HG02642 (cell line): ENCODE results near the gene ANTXRL.
"Not testable (repeated sequence)": the region's sequence is repeated elsewhere in the genome, so short reads cannot be mapped to it uniquely, and the experiment has no call there.

Experiments used
- ATAC-seq: cut with Tn5 transposase; IDR thresholded peaks from one replicate; pipeline ENCODE4 v1.9.1; 2021; ENCODE audit warnings: mild to moderate bottlenecking; ENCODE audit not compliant: unreplicated experiment, poor library complexity

The ANTXRL gene

DNA sequence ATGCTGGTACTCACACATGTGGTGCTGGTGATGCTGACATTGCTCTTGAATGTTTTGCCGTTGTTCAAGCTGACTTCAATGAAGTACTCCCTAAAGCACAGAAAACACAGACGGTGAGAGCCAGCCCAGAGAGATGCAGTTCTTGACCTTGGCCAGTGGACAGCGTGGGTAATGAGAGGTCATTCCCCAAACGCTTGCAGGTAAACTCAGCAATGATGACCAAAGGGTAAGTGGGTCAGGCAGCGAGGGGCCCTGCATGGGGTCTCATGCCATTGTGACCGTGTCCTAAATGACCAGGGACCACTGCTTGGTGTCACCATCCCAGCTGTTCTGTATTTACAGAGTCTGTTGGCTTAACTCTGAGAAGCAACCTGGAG lies 32.8 kb upstream of the ANTXRL start:
- ATAC-seq = no peak

DNA sequence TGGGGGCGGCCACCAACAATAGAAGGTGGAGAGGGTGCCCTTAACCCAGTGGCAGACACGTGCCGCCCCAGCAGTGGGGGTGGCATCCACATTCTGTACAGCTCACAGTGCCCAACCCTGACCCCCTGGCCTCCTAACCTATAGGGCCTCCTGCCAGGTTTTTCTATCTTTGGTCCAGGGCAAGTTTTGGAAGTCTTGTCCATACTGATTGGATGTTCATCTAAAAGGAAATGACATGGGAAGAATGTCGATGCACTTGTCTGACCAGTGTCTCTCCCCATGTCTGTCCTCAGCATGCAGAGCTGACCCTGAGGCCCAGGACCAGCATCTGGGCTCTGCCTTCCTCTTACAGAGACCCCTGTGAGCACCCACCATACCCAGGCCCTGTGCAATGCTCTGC lies 32.3 kb upstream of the ANTXRL start:
- ATAC-seq = no peak

DNA sequence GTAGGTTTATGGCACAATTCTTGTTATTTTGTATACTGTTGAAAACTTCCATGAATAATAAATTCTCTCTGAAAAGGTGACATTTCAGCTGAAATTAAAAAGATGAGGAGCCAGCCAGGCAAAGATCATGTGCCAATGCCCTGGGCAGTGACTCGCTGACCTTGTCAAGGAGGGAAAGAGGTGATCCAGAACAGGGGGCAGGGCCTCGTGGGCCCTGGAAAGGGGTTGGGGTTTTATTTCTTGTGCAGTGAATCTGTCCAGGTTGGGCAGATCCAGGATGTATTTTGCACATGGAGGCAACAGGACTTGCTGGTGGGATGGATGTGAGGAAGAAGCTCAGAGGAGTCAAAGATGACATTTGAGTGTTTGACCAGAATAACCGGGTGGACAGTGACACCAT lies 31.6 kb upstream of the ANTXRL start:
- ATAC-seq = not testable (repeated sequence)

DNA sequence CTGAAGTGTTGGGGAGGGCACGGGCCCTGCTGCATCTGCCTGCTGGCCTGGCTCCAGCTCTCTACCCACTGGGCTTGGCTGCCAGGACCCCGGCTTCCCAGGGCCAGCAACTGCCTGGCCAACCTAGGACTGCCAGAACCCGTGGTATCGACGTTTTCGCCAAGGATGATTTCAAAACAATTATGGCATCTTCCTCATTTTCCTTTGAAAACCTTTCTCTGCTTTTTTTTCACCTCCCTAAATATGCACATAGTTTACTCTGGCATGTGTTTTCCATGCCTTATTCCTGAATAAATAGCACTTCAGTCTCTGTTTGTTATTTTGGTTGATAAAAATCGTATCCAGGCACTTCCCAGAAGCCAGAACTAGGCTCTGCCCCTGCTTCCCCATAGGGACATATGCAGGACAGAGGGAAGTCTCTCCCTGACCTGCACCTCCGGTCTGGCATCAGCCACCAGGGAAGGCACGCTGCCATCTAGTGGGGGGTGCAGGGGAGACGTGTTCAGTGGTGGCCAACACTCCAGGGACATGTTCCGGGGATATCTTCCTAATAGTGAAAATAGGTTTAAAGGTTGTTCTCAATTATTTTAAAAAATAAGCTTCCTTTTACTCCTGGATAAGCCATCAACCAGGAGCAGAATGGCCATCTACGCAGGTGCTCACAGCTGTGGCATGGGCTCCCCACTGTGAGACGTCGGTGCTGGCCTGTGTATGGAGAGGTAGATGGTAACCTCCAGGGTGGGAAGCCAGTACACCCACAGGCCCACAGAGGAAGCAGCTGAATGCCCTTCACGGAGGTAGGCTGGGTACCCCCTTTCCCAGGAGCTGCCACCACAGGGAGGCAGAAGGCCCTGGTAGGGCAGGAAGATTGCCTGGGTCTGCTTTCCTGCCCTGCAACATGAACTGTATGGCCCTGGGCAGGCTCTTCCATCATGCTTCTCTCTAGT lies 30.7 kb upstream of the ANTXRL start:
- ATAC-seq = no peak

DNA sequence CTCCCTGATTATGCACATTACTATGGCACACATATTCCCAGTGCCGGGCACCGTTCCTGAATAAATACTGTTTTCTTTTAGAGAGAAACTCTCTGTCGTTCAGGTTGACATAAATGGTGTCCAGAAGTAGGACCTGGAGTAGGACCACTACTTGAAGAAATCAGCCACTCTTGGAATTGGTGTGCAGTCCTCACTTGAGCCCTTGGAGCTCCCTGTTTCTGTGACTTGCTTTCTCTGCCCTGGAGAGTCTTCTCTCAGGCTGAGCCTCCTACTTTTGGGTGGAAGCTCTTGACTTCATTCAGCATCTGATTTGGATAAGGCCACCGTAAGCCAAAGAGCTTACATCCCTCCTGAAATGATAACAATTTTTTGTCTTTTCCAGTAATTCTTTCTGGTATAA lies 29.7 kb upstream of the ANTXRL start:
- no peak for ATAC-seq

DNA sequence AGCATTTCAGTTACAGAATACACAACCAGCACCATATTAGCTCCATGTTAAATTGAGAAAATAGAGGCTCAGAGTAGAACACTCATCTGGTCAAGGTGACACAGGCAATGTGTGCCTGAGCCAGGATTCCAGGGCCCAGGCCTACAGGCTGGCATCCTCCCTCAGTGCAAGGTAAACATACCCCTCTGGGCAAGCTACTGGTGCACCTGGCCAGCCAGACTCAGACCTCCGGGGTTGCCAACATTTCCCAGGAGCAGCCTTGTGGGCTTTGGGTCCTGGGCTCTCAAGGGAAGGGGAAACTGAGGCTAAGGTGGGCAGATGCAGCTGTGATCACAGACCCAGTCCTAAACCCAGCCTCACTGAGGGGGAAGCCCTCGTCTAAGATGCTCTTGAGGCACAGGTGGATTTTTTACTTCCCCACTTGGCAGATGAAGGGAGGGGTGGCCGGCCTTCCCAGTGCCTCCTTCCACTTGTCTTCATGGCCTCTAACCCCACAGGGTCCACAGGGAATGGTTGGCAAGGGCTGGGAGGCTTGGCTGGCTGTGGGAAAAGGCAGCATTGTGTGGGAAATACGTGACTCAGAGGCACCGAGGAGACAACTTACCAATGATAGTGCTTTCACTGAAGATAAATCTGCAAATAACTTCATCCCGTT lies 23.8 kb upstream of the ANTXRL start:
- ATAC-seq = not testable (repeated sequence)

DNA sequence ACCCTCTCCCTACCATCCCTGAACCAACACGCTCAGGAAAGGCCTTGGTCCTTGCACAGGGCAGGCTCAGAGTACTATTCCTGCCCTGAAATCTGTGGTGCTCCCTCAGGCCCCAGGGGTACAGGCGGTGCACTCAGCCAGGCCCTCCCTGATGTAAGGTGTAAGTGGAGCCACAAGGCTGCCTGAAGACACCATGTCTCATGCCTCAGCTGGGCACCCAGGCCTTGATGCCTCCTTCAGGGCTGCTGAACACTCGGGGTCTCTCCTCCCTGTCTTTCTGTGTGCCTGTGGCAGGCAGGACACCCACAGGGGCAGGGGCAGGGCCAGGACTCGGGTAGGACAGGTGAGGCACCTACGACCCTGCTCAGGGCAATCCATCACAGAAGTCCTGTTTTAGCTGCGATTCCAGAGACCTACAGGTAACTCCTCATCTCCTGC lies 22.9 kb upstream of the ANTXRL start:
- no peak for ATAC-seq

DNA sequence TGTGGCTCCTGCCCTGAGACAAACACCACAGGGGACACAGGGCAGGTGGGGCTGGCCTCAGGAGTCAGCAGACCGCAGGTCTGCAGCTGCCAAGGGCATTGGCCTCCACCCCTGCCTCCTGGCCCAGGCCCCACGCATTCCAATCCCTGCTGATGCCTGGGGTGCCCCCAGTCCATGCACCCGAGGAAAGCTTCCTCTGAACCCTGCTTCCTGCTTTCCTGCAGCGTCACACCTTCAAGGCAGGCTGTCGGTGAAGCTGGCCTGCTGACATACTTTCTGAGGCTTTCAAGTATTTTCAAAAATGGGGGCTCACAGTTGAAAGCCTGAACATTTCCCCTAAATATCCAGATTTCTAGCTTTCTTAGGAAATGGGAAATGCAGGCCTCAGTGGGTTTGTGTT lies 22.5 kb upstream of the ANTXRL start:
- ATAC-seq = no peak

DNA sequence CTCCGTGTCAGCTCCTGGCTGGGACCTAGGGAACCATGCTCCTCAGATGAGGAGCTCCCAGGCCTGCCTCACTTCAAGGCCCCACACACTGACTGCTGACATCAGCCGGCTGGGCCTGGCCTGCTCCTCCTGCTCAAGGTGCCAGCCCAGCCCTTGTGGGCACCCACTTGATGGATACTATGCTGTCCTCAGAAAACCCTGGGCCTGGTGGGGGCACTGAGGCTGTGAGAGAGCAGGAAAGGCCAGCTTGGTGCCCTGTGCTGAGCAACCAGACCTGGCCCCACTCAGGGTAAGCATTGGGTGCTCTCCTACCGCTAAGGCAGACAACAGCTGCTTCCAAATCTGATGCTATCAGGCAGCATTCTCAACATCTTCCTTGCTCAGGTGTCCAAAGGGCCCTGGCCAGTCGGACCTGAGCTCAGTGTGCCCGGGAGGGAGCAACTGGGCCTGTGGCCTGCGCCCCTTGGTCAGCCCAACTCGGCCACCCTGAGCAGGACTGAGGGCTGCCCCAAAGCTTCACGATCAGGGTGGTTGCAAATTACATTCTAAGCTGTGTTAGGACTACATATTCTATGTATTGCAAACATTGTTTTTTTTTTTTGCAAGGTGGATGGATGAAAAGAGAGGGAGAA lies 21.9 kb upstream of the ANTXRL start:
- no peak for ATAC-seq

DNA sequence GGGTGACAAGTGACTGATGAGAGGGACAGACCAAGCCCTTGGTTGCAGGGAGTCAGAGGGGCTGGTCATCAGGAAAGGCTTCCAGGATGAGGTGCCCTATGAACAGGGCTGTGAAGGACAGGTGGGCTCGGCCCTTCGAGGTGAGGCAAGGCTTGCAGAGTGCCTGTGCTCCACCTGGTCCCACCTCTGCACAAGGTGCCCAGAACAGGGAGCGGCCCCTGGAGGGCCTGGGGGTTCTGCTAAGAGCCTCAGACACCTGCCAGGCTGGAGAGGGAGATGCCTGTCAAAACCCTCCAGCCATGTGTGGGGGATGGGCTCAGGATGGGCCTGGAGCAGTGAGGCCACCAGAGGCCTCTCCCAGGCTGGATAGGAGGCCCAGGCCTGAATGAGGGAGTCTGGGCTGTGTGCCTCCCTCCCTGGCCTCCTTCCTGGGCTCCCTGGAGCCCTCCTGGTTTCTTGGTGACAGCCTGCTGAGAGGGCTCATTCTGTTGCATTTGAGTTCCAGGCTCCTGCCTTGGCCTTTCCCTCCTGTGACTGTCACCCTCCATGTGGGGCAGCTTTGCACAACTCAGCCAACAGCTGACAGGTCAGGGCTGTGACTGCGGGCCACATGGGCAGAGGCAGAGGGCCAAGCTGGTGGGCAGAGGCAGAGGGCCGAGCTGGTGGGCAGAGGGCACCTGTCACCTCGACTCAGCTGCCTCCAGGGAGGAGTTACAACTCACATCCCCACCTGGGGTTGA lies 21.1 kb upstream of the ANTXRL start:
- ATAC-seq = not testable (repeated sequence)

DNA sequence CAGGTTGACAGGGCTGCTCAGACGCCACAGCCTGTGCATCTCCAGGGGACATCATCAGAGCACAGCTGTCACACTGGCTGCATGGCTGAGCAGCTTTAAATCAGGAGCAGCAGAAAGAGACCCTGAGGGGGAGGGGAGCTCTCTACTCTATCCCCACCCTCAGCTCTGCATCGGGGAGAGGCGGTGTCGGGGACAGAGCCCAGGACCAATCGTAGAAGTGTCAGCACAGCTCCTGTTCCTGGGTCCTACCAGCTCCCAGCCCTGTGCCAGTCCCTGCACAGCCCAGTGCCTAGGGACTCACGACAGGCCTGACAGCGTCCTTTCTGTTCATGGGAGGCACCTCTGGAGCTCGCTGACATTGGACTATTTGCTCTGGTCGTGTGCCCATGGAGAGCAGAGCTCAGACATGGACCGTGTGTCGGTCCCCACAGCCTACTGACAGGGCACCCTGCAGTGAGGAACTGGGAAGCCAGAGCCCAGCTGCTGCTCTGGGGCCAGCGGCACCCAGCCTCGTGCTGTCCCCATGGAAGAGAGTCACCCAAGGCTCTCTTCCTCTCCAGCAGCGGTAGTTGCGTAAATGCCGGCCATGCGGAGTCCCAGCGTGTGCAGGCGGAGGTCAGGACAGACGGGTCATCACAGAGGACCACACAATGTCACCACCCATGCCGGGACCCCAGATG lies 20.4 kb upstream of the ANTXRL start:
- no peak for ATAC-seq

DNA sequence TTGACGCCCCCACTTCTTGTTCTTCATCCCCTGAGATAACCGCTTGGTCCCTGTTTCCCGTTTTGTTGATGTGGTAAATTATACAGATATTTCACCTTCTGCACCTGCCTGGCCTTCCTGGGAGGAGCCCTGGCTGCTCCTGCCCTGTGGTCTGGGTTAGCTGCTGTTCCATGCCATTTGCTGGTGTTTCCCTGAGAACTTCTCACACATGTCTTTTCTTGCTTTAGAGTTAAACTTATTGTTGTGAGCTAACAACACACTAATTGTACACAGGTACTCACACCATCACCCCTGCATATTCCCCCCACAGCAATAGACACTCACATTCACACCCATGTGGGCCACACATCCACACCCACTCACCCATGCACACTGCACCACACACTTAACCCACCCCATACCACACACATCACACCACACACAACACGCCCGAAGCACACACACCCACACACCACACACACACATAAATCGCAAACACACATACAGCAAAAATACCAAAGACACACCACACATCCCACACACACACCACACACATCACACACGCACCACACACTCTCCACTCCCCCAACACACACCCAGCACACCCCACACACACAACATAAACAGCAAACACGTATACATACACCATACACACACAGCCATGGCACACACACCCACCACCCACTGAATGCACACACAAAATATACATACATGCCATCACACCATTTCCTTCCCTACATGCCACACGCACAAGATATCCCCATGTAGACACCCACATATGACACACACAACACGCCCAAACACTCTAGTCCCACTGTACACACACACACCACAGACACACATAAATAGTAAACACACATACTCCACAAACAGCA lies 19.4 kb upstream of the ANTXRL start:
- ATAC-seq = no peak

DNA sequence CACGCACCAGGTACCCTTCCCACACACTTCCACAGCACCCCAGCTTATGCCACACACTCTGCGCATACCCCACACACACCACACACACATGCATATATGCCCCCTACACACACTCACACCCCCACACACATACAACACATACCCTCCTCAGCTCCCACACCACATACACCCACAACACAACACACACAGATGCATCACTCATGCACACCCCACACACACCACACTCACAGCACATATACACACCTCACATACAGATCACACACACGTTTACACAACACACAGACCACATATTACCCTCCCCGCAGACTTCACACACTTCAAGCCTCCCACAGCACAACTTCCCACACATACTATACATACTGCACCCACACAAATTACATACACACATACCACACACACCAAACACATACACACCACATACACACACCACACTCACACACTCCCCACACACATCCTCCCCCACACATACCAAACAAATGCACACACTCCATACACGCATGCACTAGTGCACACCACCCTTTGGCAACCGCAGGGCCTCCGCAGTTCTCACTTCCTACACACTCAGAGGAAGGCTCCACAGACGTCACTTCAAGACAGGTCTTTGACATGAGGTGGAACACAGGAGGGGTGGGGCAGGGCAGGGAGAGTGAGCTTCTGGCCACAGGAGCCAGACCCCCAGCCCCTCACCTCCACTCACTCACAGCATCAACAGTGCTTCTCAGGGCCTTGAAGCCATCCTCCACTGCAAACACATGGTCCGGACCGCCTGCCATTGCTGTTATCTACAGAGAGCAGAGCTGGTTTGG lies 18.5 kb upstream of the ANTXRL start:
- peak; percentile 66 for ATAC-seq

DNA sequence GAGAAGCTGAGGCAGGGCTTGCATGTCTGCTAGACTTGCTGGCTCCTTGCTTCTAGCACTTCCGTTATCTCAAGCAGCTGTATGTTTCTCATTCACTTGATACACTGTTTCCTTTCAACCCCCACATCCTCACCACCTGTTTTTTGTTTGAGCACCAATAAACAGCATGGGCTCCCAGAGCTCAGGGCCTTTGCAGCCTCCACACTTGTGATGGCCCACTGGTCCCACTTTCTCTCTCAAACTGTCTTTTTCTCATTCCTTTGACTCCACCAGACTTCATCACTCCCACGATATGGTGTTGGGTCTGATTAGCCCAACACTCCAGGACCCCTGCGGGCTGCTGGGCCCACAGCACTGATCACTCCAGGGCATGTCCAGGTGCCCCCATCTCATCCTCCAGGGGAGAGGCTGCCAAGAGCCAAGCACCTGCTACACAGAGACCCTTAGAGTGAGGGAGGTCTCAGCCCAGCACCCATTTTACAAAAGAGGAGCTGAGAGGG lies 17.2 kb upstream of the ANTXRL start:
- not testable (repeated sequence) for ATAC-seq

DNA sequence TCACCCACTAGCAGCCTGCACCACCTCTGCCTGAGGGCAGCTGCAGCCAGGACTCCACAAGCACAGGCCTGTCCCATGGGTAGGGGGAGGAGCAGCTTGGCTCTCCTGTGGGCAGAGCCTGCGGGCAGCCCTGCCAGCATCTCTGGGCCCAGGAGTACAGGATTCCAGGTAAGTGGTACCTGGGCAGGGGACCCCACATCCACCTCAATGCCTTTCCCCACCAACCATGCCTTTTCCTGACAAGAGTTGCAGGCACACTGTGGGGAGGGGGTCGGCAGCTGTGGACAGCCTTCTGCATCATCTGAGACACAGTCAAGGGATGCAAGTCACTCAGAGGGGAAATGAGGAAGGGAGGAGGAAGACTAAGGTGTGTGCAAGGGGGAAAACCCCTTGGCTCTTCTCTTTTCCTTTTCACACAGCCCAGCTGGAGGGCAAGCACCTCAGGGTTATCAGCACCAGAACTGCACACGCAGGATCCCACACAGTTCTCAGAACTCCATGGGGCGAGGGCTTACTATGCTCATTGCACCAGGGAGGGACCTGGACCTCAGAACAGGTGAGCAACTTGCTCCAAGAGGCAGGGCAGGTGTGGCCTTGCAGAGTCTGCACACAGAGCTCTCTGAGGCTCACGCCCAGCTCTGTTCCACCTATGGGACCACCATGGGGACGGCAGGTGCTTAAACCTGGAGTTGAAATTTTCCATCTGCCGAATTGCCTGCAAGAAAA lies 16.5 kb upstream of the ANTXRL start:
- ATAC-seq = no peak

DNA sequence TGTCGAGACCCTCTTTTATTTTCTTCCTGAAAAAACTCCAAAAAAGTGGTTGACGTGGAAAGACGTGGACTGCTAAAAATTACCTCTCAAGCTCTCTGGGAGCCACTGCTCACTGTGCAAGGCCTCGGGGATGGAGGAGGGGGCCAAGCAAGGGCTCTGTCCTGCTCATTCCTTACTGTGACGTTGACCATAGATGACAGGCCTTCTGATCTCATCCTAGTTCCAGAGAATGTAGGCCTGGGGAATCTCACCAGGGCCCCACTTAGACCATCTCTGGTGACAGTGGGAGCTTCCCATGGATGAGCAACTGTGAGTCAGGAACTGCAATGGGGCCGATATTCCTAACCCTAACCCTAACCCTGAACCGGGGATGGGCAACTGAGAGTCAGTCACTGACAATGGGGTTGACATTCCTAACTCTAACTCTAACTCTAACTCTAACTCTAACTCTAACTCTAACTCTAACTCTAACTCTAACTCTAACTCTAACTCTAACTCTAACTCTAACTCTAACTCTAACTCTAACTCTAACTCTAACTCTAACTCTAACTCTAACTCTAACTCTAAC lies 15.8 kb upstream of the ANTXRL start:
- not testable (repeated sequence) for ATAC-seq
